IPS DF 19.7 (cell line): ENCODE measurements around the gene ZNF622.
"Not testable (repeated sequence)": the region's sequence is repeated elsewhere in the genome, so short reads cannot be mapped to it uniquely, and the experiment has no call there.

ENCODE experiments used
- DNase-seq: peaks from one replicate; pipeline ENCODE4 v3.0.0-alpha.2; 2013; ENCODE audit warnings: low read depth, low spot score

ZNF622 gene

DNA sequence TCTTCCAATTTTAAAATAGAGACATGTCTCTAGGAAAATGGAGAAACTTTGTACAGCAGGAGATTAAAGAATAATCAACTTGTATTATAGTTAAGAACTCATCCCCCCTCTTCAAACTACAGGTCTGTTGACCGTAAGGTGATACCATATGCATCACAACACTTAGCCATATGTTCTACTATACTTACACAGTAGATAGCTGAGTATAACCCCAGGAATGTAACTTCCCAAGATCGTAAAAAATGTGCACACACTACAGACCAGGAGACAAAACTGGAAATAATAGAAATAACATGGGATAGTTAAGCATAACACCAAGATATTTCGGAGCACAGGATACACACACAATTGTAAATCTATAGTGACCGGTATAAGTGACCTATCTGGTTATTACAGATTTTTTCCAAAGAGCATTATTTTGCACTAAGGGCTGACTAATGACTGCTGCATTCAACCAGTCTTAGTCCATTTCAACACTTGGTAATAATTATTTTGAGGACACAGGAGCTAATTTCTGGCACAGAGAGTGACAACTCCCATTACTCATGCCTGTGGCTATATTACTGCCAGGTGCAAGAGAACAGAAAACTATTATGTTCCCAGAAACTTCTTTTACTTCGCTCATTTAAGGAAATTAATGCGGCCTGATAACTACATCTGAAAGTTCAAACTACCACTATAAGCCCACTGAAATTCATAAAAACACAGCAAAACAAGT, 15.4 kb upstream of the ZNF622 start:
- no peak for DNase-seq

GRCh38 chr5:16480144-16480543, 14.5 kb upstream of the ZNF622 start:
- no peak for DNase-seq

DNA sequence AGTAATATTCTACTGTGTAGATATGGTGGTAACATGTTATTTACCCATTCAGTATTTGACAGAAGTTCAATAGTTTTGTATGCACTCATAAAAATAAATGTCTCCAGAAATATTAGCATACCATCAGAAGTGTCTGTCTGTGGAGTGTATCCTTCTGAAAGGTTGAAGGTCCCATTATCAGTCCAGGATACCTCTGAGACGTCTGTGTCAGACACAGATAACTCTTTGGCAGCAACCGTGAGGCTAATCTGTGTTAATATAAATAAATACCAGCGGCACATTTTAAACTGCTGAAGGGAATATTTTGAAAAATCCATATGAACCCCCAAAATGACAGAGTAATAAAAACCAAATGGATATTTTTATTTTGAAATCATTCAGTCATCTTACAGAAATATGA, 11.9 kb upstream of the ZNF622 start:
- DNase-seq = no peak

GRCh38 chr5:16476417-16476816, 10.8 kb upstream of the ZNF622 start:
- DNase-seq = not testable (repeated sequence)

DNA sequence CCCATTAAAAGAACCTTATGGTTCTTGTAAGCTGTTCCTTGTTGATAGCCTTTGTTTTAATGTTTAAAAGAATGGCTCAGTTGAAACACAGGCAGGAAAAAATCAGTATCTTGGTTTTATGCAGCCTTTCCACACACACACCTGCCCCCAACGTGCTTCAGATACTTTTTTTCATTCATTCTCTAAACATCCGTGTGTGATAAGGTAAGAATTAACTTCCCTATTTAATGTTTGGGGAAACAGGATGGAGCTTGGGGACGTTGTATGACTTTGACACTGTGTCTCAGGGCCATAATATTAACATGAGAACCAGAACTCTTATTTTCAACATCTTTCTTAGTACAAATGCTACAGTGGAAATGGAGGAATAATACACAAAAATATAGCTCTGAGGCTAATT, 5.8 kb upstream of the ZNF622 start:
- no peak for DNase-seq

GRCh38 chr5:16467363-16468219, 2.0 kb upstream of the ZNF622 start:
- DNase-seq = no peak

DNA sequence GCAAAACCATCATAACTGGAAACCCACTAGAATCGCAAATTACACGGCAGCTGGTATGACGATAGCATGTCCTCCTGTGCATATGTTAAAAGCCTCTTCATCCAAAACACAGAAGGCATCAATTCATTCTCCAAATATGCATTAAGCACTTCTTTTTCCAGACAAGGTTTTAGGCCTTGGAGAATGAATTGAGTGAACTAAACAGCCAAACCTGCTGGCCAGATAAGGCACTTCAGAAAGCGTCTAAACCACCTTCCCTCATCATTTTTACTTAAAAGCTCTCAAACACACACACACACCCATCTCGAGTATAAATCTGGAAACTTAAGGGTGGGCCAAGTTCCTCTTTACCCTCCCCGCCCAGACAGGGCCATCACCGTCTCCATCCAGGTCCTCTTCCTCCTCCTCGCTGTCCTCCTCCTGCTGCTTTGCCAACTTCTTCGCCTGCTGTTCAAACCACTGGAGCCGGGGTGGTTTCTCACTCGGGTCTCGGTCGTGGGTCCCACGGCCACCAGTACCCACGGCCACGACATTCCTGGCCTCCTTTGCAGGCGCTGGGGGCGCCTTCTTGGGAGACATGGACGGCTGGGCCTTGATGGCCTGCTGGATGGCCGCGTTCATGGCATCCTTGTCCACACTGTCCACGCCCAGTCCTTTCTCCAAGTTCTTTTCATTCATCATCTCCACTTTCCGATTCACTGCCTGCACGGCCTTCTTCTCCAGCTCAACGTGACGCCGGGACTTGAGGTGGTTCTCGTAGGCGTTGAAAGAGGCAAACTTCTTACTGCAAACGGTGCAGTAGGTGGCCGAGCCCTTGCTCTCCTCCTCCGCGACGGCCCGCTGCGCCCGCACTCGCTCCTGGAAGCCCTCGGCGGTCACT, 696 bp downstream of the ZNF622 start:
- no peak for DNase-seq

GRCh38 chr5:16464231-16464630, 1.4 kb downstream of the ZNF622 start:
- no peak for DNase-seq

GRCh38 chr5:16461782-16462181, 3.8 kb downstream of the ZNF622 start:
- DNase-seq = no peak

DNA sequence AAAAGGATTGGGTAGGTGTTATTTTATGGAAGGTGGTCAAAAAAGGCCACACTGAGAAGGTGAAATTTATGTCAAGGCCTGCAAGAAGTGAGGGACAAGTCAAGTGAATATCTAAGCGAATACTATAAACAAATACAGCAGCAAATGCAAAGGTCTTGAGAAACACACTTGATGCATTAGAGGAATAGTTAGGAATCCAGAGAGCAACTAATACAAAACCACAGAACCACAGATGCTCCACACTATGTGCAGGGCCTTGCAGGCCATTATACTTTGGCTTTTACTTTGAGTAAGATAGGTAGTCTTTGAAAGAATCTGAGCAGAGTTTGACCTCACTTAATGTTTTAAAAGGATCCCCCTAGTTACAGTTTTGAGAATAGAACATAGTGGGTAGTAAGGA, 4.6 kb downstream of the ZNF622 start:
- DNase-seq = no peak

DNA sequence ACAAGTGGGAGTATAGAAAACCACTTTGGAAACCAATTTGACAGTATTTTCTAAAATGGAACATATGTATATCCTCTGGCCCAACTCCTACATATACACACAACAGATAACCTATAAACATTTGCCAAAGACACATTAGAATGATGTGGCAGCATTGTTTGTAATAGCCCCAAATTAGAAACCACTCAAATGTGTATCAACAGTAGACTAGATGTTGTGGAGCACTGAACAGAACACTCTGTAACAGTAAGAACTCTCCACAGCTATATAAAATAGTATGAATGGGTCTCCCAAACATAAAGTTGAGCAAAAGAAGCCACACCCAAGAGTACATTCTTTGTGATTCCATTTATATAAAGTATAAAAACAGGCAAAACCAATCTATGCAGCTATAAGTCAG, 6.1 kb downstream of the ZNF622 start:
- no peak for DNase-seq

- DNase-seq = no peak
Observed at GRCh38 chr5:16457853-16458252, 7.7 kb downstream of the ZNF622 start.

DNA sequence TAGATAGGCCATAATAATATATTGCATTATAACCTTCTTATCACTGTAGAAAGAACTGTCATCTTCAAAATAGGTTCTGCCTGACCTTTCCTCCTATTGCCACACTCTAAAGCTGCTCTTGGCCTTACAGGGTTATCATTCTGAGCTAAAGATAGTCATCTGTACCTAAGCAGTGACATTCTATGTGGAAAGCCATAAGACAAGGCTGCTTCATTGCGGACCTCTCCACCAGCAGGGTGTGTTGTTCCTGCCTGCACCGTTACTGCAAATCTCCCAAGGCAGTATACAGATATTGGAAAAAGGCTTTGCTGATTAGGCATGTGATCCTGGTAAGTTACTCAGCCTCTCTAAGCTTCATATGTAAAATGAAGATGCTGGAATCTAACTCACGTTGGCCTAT, 8.1 kb downstream of the ZNF622 start:
- no peak for DNase-seq

DNA sequence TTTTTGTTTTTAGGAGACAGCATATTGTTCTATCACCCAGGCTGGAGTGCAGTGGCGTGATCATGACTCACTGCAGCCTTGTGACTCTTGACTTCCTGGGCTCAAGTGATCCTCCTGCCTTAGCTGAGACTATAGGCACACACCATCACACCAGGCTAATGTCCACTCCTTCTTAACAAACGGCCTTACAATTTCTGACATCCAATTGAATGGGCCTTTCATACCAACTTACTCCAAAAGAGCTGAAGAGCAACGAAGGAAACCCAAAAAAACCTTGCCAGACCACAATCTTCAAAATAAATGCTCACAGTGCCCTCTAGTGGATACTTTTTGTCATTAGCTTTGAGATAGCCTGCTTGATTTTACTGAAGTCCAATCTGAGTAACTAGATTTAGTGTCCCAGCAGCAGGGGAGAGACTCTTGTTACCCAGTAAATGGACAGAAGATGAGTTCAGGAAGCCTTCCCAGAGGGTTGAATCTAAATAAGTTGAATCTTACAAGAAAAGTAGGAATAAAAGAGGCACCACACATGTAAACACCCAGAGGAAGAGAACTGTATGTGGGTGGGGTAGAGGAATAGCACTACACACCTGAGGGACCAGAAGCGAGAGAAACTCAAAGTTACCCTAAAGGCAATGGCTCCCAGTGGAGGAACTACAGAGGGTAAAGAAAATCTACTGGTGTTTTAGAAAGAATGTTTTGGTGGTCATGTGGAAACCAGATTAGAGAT, 9.3 kb downstream of the ZNF622 start:
- no peak for DNase-seq

DNA sequence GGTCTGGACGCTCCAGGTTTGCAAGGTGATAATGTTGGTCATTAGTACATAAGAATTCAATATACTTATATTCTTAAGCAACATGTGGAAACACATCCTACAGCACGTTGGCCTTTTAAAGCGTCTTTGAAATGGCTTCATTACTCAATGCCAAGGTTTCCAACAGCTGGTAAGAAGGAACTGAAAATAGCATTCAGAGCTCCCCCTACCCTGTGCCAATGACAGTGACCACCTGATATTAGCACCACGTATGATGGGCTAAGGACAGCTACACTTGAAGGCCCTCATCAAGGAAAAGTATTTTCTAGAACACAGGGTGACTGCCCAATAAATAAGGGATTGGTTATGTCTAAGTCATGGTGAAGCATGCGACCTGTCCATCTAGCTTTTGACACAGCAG, 9.9 kb downstream of the ZNF622 start:
- DNase-seq = no peak

- no peak for DNase-seq
Observed at GRCh38 chr5:16454686-16455085, 10.9 kb downstream of the ZNF622 start.

GRCh38 chr5:16453609-16454008, 12.0 kb downstream of the ZNF622 start:
- no peak for DNase-seq

- no peak for DNase-seq
Observed at GRCh38 chr5:16450163-16450562, 15.4 kb downstream of the ZNF622 start.

- no peak for DNase-seq
Observed at GRCh38 chr5:16446993-16447392, 18.6 kb downstream of the ZNF622 start.

GRCh38 chr5:16437977-16438376, 27.6 kb downstream of the ZNF622 start:
- DNase-seq = no peak

GRCh38 chr5:16436065-16436682, 29.4 kb downstream of the ZNF622 start:
- DNase-seq = not testable (repeated sequence)
